H9 (cell line): ENCODE results near the gene DENND4B. TPM values are rescaled to one million over a fixed set of nuclear protein-coding genes. Genes with fewer than 3 reads are reported as not detected.

Source experiments
- DNase-seq: peaks from one replicate; pipeline ENCODE4 v3.0.0-alpha.2; 2017
- H2AFZ ChIP-seq: one replicate; pipeline ENCODE4 v1.6.1; 2013; ENCODE audit warnings: mild to moderate bottlenecking, low read length, control low read depth, moderate library complexity
- H2AK5ac ChIP-seq: 2 replicates; pipeline ENCODE4 v1.6.1; 2013; ENCODE audit warnings: low read length, control low read depth, mixed read lengths; ENCODE audit not compliant: insufficient read length
- H2BK120ac ChIP-seq: one replicate; pipeline ENCODE4 v1.6.1; 2013; ENCODE audit warnings: low read depth, mild to moderate bottlenecking, low read length, control low read depth, inconsistent platforms; ENCODE audit not compliant: poor library complexity, severe bottlenecking
- H2BK12ac ChIP-seq: 2 replicates; pipeline ENCODE4 v1.6.1; 2013; ENCODE audit warnings: low read length, control low read depth, mixed read lengths, low read depth; ENCODE audit not compliant: insufficient read length
- H2BK15ac ChIP-seq: 2 replicates; pipeline ENCODE4 v1.6.1; 2013; ENCODE audit warnings: low read depth, low read length, control low read depth
- H2BK20ac ChIP-seq: one replicate; pipeline ENCODE4 v1.6.1; 2013; ENCODE audit warnings: low read depth, mild to moderate bottlenecking, low read length, control low read depth, inconsistent platforms; ENCODE audit not compliant: poor library complexity, severe bottlenecking
- H2BK5ac ChIP-seq: 2 replicates; pipeline ENCODE4 v1.6.1; 2013; ENCODE audit warnings: low read length, control low read depth, mixed read lengths; ENCODE audit not compliant: insufficient read length
- H3K14ac ChIP-seq: 2 replicates; pipeline ENCODE4 v1.6.1; 2013; ENCODE audit warnings: low read length, control low read depth; ENCODE audit not compliant: insufficient read depth
- H3K18ac ChIP-seq: 2 replicates; pipeline ENCODE4 v1.6.1; 2013; ENCODE audit warnings: low read depth, mild to moderate bottlenecking, mixed read lengths, low read length, control low read depth; ENCODE audit not compliant: insufficient read length
- H3K23ac ChIP-seq: 2 replicates; pipeline ENCODE4 v1.6.1; 2013; ENCODE audit warnings: low read length, control low read depth, mixed read lengths, low read depth; ENCODE audit not compliant: insufficient read length
- H3K23me2 ChIP-seq: 2 replicates; pipeline ENCODE4 v1.6.1; 2013; ENCODE audit warnings: low read depth, mild to moderate bottlenecking, mixed read lengths, low read length, control low read depth; ENCODE audit not compliant: insufficient read length, poor library complexity, severe bottlenecking
- H3K27ac ChIP-seq: 2 replicates; pipeline ENCODE4 v1.5.1; 2013; ENCODE audit warnings: low read length, control low read depth, mixed read lengths, low read depth; ENCODE audit not compliant: insufficient read length
- H3K27me3 ChIP-seq: 2 replicates; pipeline ENCODE4 v1.6.1; 2013; ENCODE audit warnings: low read length, control low read depth, inconsistent platforms; ENCODE audit not compliant: insufficient read depth
- H3K4ac ChIP-seq: 2 replicates; pipeline ENCODE4 v1.6.1; 2013; ENCODE audit warnings: low read depth, mild to moderate bottlenecking, control low read depth, inconsistent platforms, low read length, moderate library complexity
- H3K4me1 ChIP-seq: 2 replicates; pipeline ENCODE4 v1.6.1; 2013; ENCODE audit warnings: low read length, control low read depth, inconsistent platforms; ENCODE audit not compliant: insufficient read depth
- H3K4me2 ChIP-seq: 2 replicates; pipeline ENCODE4 v1.6.1; 2013; ENCODE audit warnings: low read length, control low read depth, mixed read lengths; ENCODE audit not compliant: insufficient read length, insufficient read depth
- H3K56ac ChIP-seq: 2 replicates; pipeline ENCODE4 v1.6.1; 2013; ENCODE audit warnings: low read depth, mild to moderate bottlenecking, mixed read lengths, low read length, control low read depth; ENCODE audit not compliant: insufficient read length
- H3K79me1 ChIP-seq: 2 replicates; pipeline ENCODE4 v1.6.1; 2013; ENCODE audit warnings: low read depth, mild to moderate bottlenecking, moderate library complexity, low read length, control low read depth, inconsistent platforms; ENCODE audit not compliant: insufficient read depth, poor library complexity, severe bottlenecking
- H3K79me2 ChIP-seq: 2 replicates; pipeline ENCODE4 v1.6.1; 2013; ENCODE audit warnings: low read length, control low read depth, inconsistent platforms; ENCODE audit not compliant: insufficient read depth
- H3K9ac ChIP-seq: 2 replicates; pipeline ENCODE4 v1.6.1; 2013; ENCODE audit warnings: low read length, control low read depth, mixed read lengths; ENCODE audit not compliant: insufficient read length; ENCODE audit errors: extremely low read depth
- H3K9me3 ChIP-seq: one replicate; pipeline ENCODE4 v1.6.1; 2013; ENCODE audit warnings: low read depth, low read length, inconsistent platforms; ENCODE audit not compliant: control insufficient read depth
- H3T11ph ChIP-seq: one replicate; pipeline ENCODE4 v1.6.1; 2013; ENCODE audit warnings: mild to moderate bottlenecking, low read length, control low read depth, inconsistent platforms
- H4K20me1 ChIP-seq: one replicate; pipeline ENCODE4 v1.6.1; 2013; ENCODE audit not compliant: control insufficient read depth, insufficient read length, insufficient read depth
- H4K5ac ChIP-seq: 2 replicates; pipeline ENCODE4 v1.6.1; 2013; ENCODE audit warnings: low read depth, mild to moderate bottlenecking, mixed read lengths, low read length, control low read depth; ENCODE audit not compliant: insufficient read length
- H4K8ac ChIP-seq: replicated peaks from 2 replicates; pipeline ENCODE4 v1.6.1; 2013; ENCODE audit warnings: low read length, control low read depth, mixed read lengths, low read depth; ENCODE audit not compliant: insufficient read length
- H4K91ac ChIP-seq: 2 replicates; pipeline ENCODE4 v1.6.1; 2013; ENCODE audit warnings: low read depth, mild to moderate bottlenecking, moderate library complexity, mixed read lengths, low read length, control low read depth; ENCODE audit not compliant: insufficient read length
- H3K27ac Mint-ChIP-seq, 3 experiments: 2 replicates in 2 of 3; 3 replicates in 1 of 3; pipeline ENCODE4 v1.8.0; 2020 to 2021; ENCODE audit warnings: mixed read lengths in 3 of 3, mild to moderate bottlenecking in 1 of 3, moderate library complexity in 1 of 3
- H3K27me3 Mint-ChIP-seq: 2 replicates; pipeline ENCODE4 v1.8.0; 2021; ENCODE audit warnings: low read depth, mild to moderate bottlenecking, moderate library complexity, mixed read lengths
- H3K36me3 Mint-ChIP-seq, 3 experiments: 2 replicates in 2 of 3; 3 replicates in 1 of 3; pipeline ENCODE4 v1.8.0; 2020 to 2021; ENCODE audit warnings: low read depth in 3 of 3, mixed read lengths in 3 of 3; ENCODE audit not compliant: insufficient read depth in 1 of 3
- H3K4me1 Mint-ChIP-seq, 2 experiments: 2 replicates each; pipeline ENCODE4 v1.8.0; 2020; ENCODE audit warnings: mixed read lengths in 2 of 2
- H3K4me3 Mint-ChIP-seq, 2 experiments: 2 replicates in 1 of 2; 3 replicates in 1 of 2; pipeline ENCODE4 v1.8.0; 2020 to 2021; ENCODE audit warnings: mild to moderate bottlenecking in 2 of 2, mixed read lengths in 2 of 2, moderate library complexity in 1 of 2
- H3K9me3 Mint-ChIP-seq, 2 experiments: 2 replicates in 1 of 2; 3 replicates in 1 of 2; pipeline ENCODE4 v1.8.0; 2020; ENCODE audit warnings: mild to moderate bottlenecking in 2 of 2, mixed read lengths in 2 of 2, moderate library complexity in 1 of 2
- CTCF ChIP-seq: fragments of 200-600 bp; sonication (generic); conservative IDR thresholded peaks from 3 replicates; pipeline ENCODE4 v1.8.0; 2021; ENCODE audit warnings: antibody characterized with exemption, mild to moderate bottlenecking
- WGBS: extraction: QIAGEN DNeasy Blood & Tissue Kit; methylation state at CpG from one replicate; pipeline ENCODE4 v1.1.7; 2013; ENCODE audit warnings: missing lambda C conversion rate, low lambda C conversion rate, mixed read lengths; ENCODE audit not compliant: insufficient read length; ENCODE audit errors: extremely low coverage; 5-methylcytosine and 5-hydroxymethylcytosine counted together
- total RNA-seq: library from RNA; stranded (reverse); gene quantifications from 2 replicates; pipeline ENCODE4 v1.2.1, GENCODE V29; 2021

The DENND4B gene
- total RNA-seq, 1 experiment from 2014 or later, result 84.6 TPM

DNA sequence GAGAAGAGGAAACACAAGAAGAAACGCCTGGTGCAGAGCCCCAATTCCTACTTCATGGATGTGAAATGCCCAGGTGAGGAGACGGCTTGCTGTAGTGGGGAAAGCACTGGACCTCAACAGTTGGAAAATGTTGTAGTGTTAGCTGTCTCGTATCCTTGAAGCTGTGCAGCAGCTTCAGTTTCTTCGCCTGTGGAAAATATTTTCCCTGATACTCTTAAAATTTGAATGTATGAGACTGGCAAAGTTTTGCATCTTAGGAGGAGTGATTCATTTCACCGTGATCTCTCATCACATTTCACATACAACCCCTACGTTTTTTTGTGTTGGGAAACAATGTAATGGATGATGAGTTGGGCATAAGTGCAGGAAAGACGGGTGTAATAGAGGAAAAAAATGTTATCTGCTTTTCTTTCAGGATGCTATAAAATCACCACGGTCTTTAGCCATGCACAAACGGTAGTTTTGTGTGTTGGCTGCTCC lies 44.7 kb upstream of the DENND4B start:
- Histone ChIP-seq H4K91ac (no peak overlapping the region), H4K5ac (no peak overlapping the region), H2BK15ac (no peak overlapping the region), H3T11ph (no peak overlapping the region), H2BK5ac (no peak overlapping the region), H3K9me3 (no peaks in the 10 kb centered on the region), H4K20me1 (no peaks in the 10 kb centered on the region), H3K14ac (peak overlapping the region; percentile 51; the same call in 1 of the 2 replicates), H2AK5ac (no peak overlapping the region), H2BK120ac (no peak overlapping the region), H3K9ac (peak overlapping the region; percentile 99), H3K23ac (no peak overlapping the region), H3K18ac (no peak overlapping the region), H3K4me2 (peak overlapping the region; percentile 91), H3K79me2 (peaks cover 3% of the 10 kb centered on the region; the same call in 1 of the 2 replicates), H2BK20ac (no peak overlapping the region), H3K4me1 (no peaks in the 10 kb centered on the region), H3K23me2 (peaks cover 4% of the 10 kb centered on the region), H3K27me3 (no peaks in the 10 kb centered on the region), H2AFZ (no peak overlapping the region), H3K27ac (peak overlapping the region; percentile 82), H4K8ac (no peak overlapping the region), H2BK12ac (no peak overlapping the region), H3K56ac (no peak overlapping the region), H3K4ac (no peak overlapping the region), H3K79me1 (peaks cover 4% of the 10 kb centered on the region)
- Mint-ChIP-seq H3K9me3 (peaks cover 0 to 3% of the 10 kb centered on the region in 2 experiments; a peak in 3 of 5 replicates), H3K36me3 (peaks cover 38 to 51% (median 49%) of the 10 kb centered on the region in 3 experiments), H3K27ac (peak overlapping the region; percentile 99 to 100 (median 99)), H3K4me1 (peaks cover 19 to 22% of the 10 kb centered on the region in 2 experiments), H3K27me3 (peaks cover 2% of the 10 kb centered on the region; the same call in 1 of the 2 replicates), H3K4me3 (peak overlapping the region; percentile 96 to 97)
- DNase-seq, result no peak
- no CpG with 5 or more reads among the region's 9 CpGs for WGBS
- no peak for TF ChIP-seq CTCF
